Epithelial cell of esophagus (primary cell): ENCODE results near the gene SPEM2.
A peak's percentile ranks its signal among the peaks of the same experiment; 100 is the strongest.

Experiments used
- DNase-seq: peaks from one replicate; pipeline ENCODE4 v3.0.0; 2010; ENCODE audit warnings: low read depth
- H3K4me3 ChIP-seq: 2 replicates; pipeline ENCODE4 v1.5.1; 2011; ENCODE audit warnings: mild to moderate bottlenecking, low read length, control low read depth
- TF ChIP-seq, protein P1 (sequence below): IDR thresholded peaks from 2 replicates; pipeline ENCODE4 v1.5.1; 2011; ENCODE audit warnings: low read depth, mild to moderate bottlenecking, low read length, control low read depth, inconsistent platforms; ENCODE audit not compliant: insufficient read depth; ENCODE audit errors: missing control alignments

The SPEM2 gene

DNA sequence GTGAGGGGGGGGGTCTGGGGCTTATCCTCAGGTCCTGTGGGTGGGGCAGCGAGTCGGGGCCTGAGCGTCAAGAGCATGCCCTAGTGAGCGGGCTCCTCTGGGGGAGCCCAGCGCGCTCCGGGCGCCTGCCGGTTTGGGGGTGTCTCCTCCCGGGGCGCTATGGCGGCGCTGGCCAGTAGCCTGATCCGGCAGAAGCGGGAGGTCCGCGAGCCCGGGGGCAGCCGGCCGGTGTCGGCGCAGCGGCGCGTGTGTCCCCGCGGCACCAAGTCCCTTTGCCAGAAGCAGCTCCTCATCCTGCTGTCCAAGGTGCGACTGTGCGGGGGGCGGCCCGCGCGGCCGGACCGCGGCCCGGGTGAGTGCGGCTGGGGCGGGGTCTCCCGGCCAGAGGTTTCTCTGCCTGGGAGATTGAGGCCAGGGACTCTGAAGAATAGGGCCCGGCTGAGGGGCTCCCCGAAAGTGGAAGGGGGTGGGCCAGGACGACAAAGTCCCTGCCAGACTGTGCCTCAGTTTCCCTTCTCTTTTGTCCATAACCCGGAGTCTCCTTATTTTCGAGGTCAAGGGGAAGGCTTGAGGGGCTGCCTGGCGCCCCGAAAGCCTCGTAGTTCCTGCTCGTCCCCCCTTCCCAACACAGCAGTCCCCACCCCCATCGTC is 14.2 kb downstream of the SPEM2 start, which contains the start of gene FGF11:
FGF11 (plus strand) TSS at position 51 of the 651 bp plus-strand sequence; CDS start at position 160, 109 bp downstream.
- no peak for DNase-seq
- peak within 1 kb of the TSS; percentile 78 for H3K4me3 ChIP-seq
- TF ChIP-seq, protein P1, sequence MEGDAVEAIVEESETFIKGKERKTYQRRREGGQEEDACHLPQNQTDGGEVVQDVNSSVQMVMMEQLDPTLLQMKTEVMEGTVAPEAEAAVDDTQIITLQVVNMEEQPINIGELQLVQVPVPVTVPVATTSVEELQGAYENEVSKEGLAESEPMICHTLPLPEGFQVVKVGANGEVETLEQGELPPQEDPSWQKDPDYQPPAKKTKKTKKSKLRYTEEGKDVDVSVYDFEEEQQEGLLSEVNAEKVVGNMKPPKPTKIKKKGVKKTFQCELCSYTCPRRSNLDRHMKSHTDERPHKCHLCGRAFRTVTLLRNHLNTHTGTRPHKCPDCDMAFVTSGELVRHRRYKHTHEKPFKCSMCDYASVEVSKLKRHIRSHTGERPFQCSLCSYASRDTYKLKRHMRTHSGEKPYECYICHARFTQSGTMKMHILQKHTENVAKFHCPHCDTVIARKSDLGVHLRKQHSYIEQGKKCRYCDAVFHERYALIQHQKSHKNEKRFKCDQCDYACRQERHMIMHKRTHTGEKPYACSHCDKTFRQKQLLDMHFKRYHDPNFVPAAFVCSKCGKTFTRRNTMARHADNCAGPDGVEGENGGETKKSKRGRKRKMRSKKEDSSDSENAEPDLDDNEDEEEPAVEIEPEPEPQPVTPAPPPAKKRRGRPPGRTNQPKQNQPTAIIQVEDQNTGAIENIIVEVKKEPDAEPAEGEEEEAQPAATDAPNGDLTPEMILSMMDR = no peak

DNA sequence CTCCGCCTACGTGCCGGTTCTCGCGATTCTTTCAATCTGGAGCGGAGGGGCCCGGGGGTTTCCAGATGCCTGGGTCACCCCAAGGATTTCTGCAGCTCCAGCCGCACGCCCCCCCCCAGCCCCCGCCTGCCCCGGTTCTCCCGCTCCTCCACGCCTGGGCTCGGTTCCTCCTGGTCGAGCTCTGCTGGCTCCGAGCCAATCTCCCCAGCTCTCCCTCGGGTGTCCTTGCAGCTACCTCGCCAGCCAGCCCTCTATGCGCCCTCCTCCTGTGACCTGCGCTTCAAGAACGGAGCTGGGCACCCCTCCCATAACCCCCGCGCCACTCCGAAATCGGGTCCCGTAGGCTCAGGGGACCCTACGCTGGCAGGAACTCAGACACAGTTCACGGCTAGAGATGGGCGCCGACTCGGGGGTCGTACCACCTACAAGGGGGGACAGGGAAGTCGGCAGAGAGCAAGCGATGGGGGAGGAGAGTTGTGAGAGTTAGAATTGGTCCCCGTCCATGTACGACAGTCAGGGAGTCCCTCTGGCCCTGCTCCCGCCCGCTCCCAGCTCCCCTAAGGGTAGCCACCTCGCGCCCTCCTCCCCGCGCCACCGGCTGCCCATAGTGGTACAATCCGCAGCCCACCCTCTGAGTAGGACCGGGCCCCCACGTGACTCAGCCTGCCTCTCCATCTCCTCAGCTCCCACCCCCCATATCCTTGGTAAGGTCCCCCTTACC is 14.9 kb downstream of the SPEM2 start:
- peak; percentile 49 for DNase-seq
- TF ChIP-seq, protein P1 = no peak

DNA sequence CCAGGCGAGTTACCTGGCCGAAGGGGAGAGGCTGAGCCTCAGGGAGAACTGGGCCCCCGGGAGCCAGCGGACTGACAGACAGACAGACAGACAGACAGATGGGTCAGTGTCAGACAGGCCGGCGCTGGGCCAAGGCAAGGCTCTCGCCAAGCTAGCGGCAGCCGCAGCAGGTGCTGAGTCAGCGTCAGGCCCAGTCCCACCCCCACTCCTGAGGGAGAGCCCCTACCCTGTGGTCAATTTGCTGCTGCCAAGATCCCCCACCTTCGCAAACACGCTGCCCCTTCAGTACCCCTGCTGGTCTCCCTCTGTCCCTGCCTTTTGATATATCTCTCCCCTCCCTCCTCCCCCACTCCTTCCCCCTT is 15.4 kb downstream of the SPEM2 start:
- peak; percentile 33 for DNase-seq
- TF ChIP-seq, protein P1 = no peak
- peak overlapping the region; percentile 78 for H3K4me3 ChIP-seq

More for the DNA sequence above, 14.9 kb downstream of the SPEM2 start:
- peak overlapping the region; percentile 78 for H3K4me3 ChIP-seq

DNA sequence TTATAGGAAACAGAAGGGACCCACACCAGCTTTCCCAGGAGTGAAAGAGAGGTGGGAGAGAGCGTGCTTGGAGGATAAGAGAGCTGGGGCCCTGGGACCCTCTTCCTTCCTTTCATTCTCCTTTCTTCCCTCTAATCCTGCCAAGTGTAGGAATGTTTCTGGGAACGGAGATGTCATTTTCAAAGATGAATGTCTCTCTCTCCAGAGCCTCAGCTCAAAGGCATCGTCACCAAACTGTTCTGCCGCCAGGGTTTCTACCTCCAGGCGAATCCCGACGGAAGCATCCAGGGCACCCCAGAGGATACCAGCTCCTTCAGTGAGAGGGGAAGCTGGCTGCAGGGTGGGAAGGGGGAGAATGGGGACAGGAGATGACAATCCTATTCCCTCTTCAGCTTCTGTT is 15.8 kb downstream of the SPEM2 start:
- TF ChIP-seq, protein P1 = no peak
- no peak for DNase-seq
- no peak overlapping the region for H3K4me3 ChIP-seq

DNA sequence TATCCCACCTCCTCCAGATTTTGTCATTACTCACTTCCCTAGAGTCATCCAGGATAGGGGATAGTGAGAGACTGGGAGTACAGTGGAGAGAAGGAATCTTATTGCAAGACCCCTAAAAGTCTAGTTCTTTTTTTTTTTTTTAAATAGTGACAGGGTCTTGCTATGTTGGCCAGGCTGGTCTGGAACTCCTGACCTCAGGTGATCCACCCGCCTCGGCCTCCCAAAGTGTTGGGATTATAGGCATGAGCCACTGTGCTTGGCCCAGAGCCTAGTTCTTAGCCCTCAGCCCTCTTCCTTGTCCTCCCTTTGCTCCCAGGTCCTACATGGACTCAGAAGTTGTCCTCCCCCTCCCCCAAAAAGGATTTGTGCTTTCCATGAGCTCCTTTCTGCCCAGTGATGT is 16.7 kb downstream of the SPEM2 start:
- no peak overlapping the region for H3K4me3 ChIP-seq
- no peak for DNase-seq
- TF ChIP-seq, protein P1 = no peak

DNA sequence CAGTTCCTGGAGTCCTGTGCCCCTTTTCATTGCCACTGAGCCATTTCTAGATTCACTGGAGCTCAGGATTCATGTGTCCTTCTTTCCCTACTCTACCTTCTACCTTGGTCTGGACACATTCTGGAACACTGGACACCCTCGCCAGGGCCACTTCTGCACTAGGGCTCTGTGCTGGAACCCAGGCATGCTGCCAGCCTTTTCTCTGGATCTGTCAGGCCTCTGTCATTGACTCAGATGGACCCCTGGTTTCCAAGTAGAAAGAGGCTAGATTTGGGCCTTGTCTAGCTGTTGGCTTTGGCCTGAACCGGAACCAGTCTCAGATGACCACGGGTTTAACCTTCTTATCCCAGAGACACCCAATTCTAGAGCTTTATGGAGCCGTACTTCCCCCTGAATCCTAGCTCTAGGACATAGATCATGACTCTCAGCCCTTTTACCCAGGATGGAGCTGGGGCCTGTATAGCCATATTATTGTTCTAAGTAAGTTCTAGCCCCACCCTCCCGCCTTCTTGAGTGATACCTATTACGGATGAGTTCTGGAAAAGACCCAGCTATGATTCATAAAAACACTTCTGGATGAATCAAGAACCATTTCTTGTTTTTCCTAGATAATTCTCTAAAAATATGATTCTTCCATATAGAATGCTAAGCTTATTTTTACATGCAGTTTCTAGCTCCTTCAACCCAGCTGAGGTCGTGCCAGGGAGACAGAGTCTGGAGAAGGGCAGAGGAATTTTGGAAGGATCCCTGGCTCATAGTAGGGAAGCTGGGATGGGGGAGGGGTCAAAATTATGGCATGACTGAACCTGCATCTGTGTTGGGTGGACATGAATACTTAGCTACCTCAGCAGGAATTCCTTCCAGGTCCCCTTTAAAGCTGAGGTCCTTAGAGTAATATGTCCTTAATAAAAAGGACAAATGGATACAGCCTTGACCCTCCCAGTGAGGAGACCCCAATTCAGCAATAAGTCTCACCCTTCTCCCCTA is 18.4 kb downstream of the SPEM2 start:
- no peak overlapping the region for H3K4me3 ChIP-seq
- TF ChIP-seq, protein P1 = no peak
- DNase-seq = peak; percentile 93
